ENCODE results near the gene CD300E.

Gene CD300E

DNA sequence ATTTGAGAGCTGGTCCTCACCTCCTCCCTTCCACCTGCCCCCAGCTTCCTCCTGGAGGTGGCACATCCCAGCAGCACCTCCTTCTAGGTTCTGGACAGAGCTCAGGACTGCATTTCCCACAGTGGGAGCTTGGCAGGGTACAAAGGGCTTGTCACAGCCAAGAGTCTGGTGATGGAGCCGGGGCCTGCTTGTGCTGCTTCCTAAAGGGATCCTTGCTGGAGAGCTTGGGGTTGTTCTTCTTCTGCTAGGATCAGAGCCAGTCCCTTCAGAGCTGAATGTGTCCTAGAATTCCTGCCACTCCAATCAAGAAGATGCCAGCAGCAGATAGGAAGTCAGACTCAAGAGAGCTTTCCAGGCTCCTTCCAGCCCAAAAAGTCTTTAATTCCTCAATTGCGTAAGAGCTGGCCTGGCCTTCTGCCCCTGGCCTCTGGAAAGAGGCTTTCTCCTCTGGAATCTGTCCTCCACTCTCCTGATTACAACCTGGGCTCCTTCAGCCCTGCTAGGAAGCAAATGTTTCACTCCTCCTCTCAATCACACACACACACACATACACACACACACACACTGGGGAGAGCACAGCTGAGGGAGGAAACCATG, 4.4 kb downstream of the CD300E start:
- no peak for TF ChIP-seq CTCF (IDR thresholded peaks at IDR 0.05; ENCODE audit: low read depth, low read length)
- DNase-seq (ENCODE audit: low read depth in 2 of 2), result peak in 1 of 2 donors; percentile 32
- H3K4me3 ChIP-seq (replicated peaks in 1 of 2; ENCODE audit: low read depth in 2 of 2, low read length in 2 of 2), result no peak overlapping the region

- no peak for TF ChIP-seq CTCF (IDR thresholded peaks at IDR 0.05; ENCODE audit: low read depth, low read length)
- no peak for DNase-seq (ENCODE audit: low read depth in 2 of 2)
- no peak overlapping the region for H3K4me3 ChIP-seq (replicated peaks in 1 of 2; ENCODE audit: low read depth in 2 of 2, low read length in 2 of 2)
Observed at GRCh38 chr17:74618451-74618850, 5.1 kb downstream of the CD300E start.

DNA sequence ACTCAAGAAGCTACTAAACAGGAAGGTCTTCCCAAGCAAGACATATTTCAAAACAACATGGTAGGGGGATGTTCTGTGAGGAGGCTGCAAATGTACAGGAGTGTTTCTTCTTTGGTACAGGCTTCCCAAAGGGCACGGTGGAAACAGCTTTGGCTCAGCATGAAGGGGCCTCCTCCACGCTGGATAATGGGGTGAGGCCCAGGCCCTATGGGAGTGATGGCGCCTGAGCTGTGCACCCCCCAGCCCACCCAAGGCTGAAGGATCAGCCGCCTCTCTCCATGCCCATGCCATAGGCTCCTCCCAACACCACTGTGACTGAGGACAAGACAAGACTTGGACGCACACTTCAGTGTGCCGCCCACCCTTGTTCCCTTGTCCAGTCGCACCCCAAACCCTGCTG, 6.8 kb downstream of the CD300E start:
- no peak for TF ChIP-seq CTCF (IDR thresholded peaks at IDR 0.05; ENCODE audit: low read depth, low read length)
- no peak overlapping the region for H3K4me3 ChIP-seq (replicated peaks in 1 of 2; ENCODE audit: low read depth in 2 of 2, low read length in 2 of 2)
- no peak for DNase-seq (ENCODE audit: low read depth in 2 of 2)

DNA sequence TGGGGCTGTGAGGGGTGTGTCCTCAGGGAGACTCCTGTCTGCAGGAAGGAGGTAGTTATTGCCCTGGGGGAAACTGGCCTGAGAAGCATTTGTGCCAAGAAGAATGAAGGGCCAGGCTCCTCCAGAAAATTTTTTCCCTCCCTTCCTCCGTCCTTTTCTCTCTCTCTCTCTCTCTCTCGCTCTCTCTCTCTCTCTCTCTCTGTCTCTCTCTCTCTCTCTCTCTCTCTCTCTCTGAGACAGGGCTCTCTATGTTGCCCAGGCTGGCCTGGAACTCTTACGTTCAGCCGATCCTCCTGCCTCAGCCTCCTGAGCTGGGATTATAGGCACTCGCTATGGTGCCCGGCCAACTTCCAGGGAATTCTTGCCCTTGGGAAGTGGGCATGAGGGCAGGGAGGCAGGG, 11.5 kb downstream of the CD300E start:
- TF ChIP-seq CTCF (IDR thresholded peaks at IDR 0.05; ENCODE audit: low read depth, low read length), result no peak
- DNase-seq (ENCODE audit: low read depth in 2 of 2), result no peak
- no peak overlapping the region for H3K4me3 ChIP-seq (replicated peaks in 1 of 2; ENCODE audit: low read depth in 2 of 2, low read length in 2 of 2)

DNA sequence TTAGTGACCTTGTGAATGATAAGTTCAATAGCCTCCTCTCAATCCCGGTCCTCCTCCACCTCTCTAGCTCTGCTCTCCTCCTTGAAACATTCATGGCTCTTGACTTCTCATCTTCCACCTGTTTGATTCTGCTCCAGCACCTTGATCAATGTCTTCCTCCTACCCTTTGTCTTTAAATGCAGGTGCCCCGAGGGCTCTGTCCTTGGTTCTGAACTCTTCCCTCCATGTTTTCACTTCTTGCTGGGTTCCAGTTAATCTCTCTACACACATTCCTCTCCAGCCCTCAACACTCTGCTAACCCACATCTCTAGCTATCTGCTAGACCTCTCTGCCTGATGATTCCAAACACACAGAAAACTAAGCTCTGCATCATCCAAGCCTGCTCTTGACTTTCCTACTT, 13.4 kb downstream of the CD300E start:
- no peak overlapping the region for H3K4me3 ChIP-seq (replicated peaks in 1 of 2; ENCODE audit: low read depth in 2 of 2, low read length in 2 of 2)
- no peak for TF ChIP-seq CTCF (IDR thresholded peaks at IDR 0.05; ENCODE audit: low read depth, low read length)
- DNase-seq (ENCODE audit: low read depth in 2 of 2), result no peak

DNA sequence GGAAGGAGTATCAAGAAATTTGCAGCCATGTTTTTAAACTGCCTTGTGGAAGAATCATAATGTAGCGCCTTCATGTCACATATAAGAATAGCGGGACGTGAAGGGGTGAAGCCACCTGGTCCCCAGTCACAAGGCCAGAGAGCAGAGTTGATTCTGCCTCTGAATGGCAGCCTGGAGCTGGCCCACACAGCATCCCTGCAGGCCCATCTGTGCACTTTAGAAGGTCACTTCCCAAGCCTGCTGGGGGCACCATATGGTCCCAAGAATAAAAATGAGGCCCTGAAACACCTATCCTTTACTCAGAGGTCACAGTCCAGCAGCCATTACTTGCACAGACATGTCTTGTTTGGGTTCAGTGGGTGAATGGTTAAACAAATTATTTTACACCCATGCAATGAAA, 15.0 kb downstream of the CD300E start:
- no peak for DNase-seq (ENCODE audit: low read depth in 2 of 2)
- no peak overlapping the region for H3K4me3 ChIP-seq (replicated peaks in 1 of 2; ENCODE audit: low read depth in 2 of 2, low read length in 2 of 2)
- no peak for TF ChIP-seq CTCF (IDR thresholded peaks at IDR 0.05; ENCODE audit: low read depth, low read length)

GRCh38 chr17:74607221-74607620, 16.3 kb downstream of the CD300E start:
- TF ChIP-seq CTCF (IDR thresholded peaks at IDR 0.05; ENCODE audit: low read depth, low read length), result no peak
- no peak for DNase-seq (ENCODE audit: low read depth in 2 of 2)
- no peak overlapping the region for H3K4me3 ChIP-seq (replicated peaks in 1 of 2; ENCODE audit: low read depth in 2 of 2, low read length in 2 of 2)
